ENCODE results near the gene TJP2. TPM values are rescaled to one million over a fixed set of nuclear protein-coding genes. Genes with fewer than 3 reads are reported as not detected.

The TJP2 gene
- total and polyA plus RNA-seq, 10 of the 15 experiments (the other 5 are each of a cell fraction or from before 2014, with no cell fraction given) = 6.4 to 59.9 (median 29.7) TPM

GRCh38 chr9:69190863-69191181 is 16.7 kb downstream of the TJP2 start (continued):
- TF ChIP-seq, protein P1, sequence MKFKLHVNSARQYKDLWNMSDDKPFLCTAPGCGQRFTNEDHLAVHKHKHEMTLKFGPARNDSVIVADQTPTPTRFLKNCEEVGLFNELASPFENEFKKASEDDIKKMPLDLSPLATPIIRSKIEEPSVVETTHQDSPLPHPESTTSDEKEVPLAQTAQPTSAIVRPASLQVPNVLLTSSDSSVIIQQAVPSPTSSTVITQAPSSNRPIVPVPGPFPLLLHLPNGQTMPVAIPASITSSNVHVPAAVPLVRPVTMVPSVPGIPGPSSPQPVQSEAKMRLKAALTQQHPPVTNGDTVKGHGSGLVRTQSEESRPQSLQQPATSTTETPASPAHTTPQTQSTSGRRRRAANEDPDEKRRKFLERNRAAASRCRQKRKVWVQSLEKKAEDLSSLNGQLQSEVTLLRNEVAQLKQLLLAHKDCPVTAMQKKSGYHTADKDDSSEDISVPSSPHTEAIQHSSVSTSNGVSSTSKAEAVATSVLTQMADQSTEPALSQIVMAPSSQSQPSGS (IDR thresholded peaks at IDR 0.05; ENCODE audit: low read length) = no peak
- no peak for TF ChIP-seq WRNIP1 (IDR thresholded peaks at IDR 0.05; ENCODE audit: borderline replicate concordance, low read depth, low read length)
- TF ChIP-seq ZBTB40 (IDR thresholded peaks at IDR 0.05; ENCODE audit: borderline replicate concordance) = no peak
- no peak for TF ChIP-seq SMAD1 (IDR thresholded peaks at IDR 0.05; ENCODE audit: low read depth, partially characterized antibody)
- TF ChIP-seq SPI1 (IDR thresholded peaks at IDR 0.05; ENCODE audit: borderline replicate concordance, insufficient read depth, low read depth, low read length) = no peak
- no peak for TF ChIP-seq CBFB (IDR thresholded peaks at IDR 0.05; ENCODE audit: low read depth)
- TF ChIP-seq MYC (IDR thresholded peaks at IDR 0.05; ENCODE audit: insufficient read depth, insufficient read length, insufficient replicate concordance, low read length, severe bottlenecking) = no peak

Measured in GM12878 (cell line).